SK-N-SH (cell line): Measurements from ENCODE around the gene SND1.

Experiments
- EP300 ChIP-seq, 2 experiments: IDR thresholded peaks; 2 replicates each; pipeline versions ENCODE4 v1.4.0 to v1.6.1; 2012; ENCODE audit warnings: borderline replicate concordance in 1 of 2, low read depth in 1 of 2, low read length in 1 of 2
- GABPA ChIP-seq: IDR thresholded peaks from 2 replicates; pipeline ENCODE4 v1.4.0; 2012; ENCODE audit warnings: low read depth, mild to moderate bottlenecking
- POLR2AphosphoS5 ChIP-seq: IDR thresholded peaks from 2 replicates; pipeline ENCODE4 v1.6.1; 2012; ENCODE audit warnings: low read depth, low read length

- TF ChIP-seq EP300 (IDR thresholded peaks at IDR 0.05; ENCODE audit: borderline replicate concordance in 1 of 2, low read depth in 1 of 2, low read length in 1 of 2) (no peak), GABPA (no peak), POLR2AphosphoS5 (no peak)
These were observed 236.8 kb downstream of the SND1 start for GRCh38 chr7:127888825-127889224.
